OCI-LY3 (cell line): ENCODE results near the gene ADGRB3.
A peak's percentile ranks its signal among the peaks of the same experiment; 100 is the strongest.
"Not testable (repeated sequence)": the region's sequence is repeated elsewhere in the genome, so short reads cannot be mapped to it uniquely, and the experiment has no call there.

Source experiments
- H2AFZ ChIP-seq: fragments of 200-600, 300-600 bp; shearing (Covaris generic); 2 replicates; pipeline ENCODE4 v1.6.0; 2014; ENCODE audit warnings: antibody characterized with exemption, low read depth, low read length
- H3K27ac ChIP-seq: fragments of 200-600, 300-600 bp; sonication (generic); 2 replicates; pipeline ENCODE4 v1.5.1; 2014; ENCODE audit warnings: mild to moderate bottlenecking, low read length, moderate library complexity, mixed read lengths
- H3K27me3 ChIP-seq: fragments of 200-600, 300-600 bp; sonication (generic); 2 replicates; pipeline ENCODE4 v1.6.1; 2014; ENCODE audit warnings: low read depth, low read length, mixed read lengths
- H3K36me3 ChIP-seq: fragments of 200-600, 300-600 bp; sonication (generic); replicated peaks from 2 replicates; pipeline ENCODE3; 2014; ENCODE audit warnings: low read depth, low read length, mixed read lengths
- H3K4me1 ChIP-seq: fragments of 300-600, 200-600 bp; sonication (generic); 2 replicates; pipeline ENCODE4 v1.6.1; 2014; ENCODE audit warnings: low read length, mixed read lengths
- H3K4me2 ChIP-seq: fragments of 200-600, 300-600 bp; sonication (generic); 2 replicates; pipeline ENCODE4 v1.6.1; 2014; ENCODE audit warnings: low read length, mixed read lengths
- H3K4me3 ChIP-seq: fragments of 300-600, 200-600 bp; sonication (generic); 2 replicates; pipeline ENCODE4 v1.5.1; 2014; ENCODE audit warnings: antibody characterized with exemption, mild to moderate bottlenecking, low read length, moderate library complexity
- H3K79me2 ChIP-seq: fragments of 300-600, 200-600 bp; shearing (Covaris generic); 2 replicates; pipeline ENCODE4 v1.6.1; 2014; ENCODE audit warnings: mild to moderate bottlenecking, low read length, mixed read lengths
- H3K9ac ChIP-seq: fragments of 300-600, 200-600 bp; shearing (Covaris generic); 2 replicates; pipeline ENCODE4 v1.6.0; 2014; ENCODE audit warnings: mild to moderate bottlenecking, low read length, moderate library complexity
- H3K9me3 ChIP-seq: fragments of 200-600, 300-600 bp; shearing (Covaris generic); 2 replicates; pipeline ENCODE4 v1.6.1; 2014; ENCODE audit warnings: low read length, mixed read lengths; ENCODE audit not compliant: insufficient read depth
- H4K20me1 ChIP-seq: fragments of 200-600, 300-600 bp; sonication (generic); 2 replicates; pipeline ENCODE4 v1.6.1; 2016; ENCODE audit warnings: low read length, mixed read lengths; ENCODE audit not compliant: insufficient read depth
- EZH2phosphoT487 ChIP-seq: fragments of 200-600 bp; shearing (Covaris generic); IDR thresholded peaks from 2 replicates; pipeline ENCODE4 v1.6.1; 2018; ENCODE audit warnings: antibody characterized with exemption, mixed run types, low read depth
- TF ChIP-seq, protein P1 (sequence below): fragments of 200-600, 300-600 bp; sonication (generic); IDR thresholded peaks from 2 replicates; pipeline ENCODE4 v1.5.1; 2014; ENCODE audit warnings: antibody characterized with exemption, low read length, low read depth

The ADGRB3 gene

DNA sequence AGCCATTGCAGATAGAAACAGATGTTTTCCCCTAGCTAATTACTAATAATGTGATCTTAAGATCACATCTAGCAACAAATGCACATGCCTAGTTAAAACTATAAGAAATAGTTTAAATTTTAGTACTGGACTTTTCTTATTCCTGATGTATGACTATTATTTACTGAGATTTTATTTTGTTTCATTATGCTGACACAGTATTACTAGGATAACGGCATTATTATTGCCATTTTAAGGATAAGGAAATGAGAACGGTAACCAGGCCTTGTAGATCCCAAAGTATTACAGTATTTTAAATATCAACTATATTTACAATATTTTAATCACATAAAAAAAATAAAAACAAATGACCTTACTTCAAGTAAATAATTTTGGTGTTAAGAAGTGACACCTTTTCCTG, 240.3 kb downstream of the ADGRB3 start:
- Histone ChIP-seq H3K4me2 (no peak overlapping the region), H4K20me1 (no peaks in the 10 kb centered on the region), H3K27me3 (no peaks in the 10 kb centered on the region), H3K36me3 (no peaks in the 10 kb centered on the region), H3K9me3 (no peaks in the 10 kb centered on the region), H3K4me1 (peaks cover 12% of the 10 kb centered on the region), H3K79me2 (no peaks in the 10 kb centered on the region), H3K4me3 (no peak overlapping the region), H3K9ac (no peak overlapping the region), H2AFZ (no peak overlapping the region), H3K27ac (no peak overlapping the region)
- TF ChIP-seq, protein P1, sequence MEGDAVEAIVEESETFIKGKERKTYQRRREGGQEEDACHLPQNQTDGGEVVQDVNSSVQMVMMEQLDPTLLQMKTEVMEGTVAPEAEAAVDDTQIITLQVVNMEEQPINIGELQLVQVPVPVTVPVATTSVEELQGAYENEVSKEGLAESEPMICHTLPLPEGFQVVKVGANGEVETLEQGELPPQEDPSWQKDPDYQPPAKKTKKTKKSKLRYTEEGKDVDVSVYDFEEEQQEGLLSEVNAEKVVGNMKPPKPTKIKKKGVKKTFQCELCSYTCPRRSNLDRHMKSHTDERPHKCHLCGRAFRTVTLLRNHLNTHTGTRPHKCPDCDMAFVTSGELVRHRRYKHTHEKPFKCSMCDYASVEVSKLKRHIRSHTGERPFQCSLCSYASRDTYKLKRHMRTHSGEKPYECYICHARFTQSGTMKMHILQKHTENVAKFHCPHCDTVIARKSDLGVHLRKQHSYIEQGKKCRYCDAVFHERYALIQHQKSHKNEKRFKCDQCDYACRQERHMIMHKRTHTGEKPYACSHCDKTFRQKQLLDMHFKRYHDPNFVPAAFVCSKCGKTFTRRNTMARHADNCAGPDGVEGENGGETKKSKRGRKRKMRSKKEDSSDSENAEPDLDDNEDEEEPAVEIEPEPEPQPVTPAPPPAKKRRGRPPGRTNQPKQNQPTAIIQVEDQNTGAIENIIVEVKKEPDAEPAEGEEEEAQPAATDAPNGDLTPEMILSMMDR, result no peak
- no peak for TF ChIP-seq EZH2phosphoT487

DNA sequence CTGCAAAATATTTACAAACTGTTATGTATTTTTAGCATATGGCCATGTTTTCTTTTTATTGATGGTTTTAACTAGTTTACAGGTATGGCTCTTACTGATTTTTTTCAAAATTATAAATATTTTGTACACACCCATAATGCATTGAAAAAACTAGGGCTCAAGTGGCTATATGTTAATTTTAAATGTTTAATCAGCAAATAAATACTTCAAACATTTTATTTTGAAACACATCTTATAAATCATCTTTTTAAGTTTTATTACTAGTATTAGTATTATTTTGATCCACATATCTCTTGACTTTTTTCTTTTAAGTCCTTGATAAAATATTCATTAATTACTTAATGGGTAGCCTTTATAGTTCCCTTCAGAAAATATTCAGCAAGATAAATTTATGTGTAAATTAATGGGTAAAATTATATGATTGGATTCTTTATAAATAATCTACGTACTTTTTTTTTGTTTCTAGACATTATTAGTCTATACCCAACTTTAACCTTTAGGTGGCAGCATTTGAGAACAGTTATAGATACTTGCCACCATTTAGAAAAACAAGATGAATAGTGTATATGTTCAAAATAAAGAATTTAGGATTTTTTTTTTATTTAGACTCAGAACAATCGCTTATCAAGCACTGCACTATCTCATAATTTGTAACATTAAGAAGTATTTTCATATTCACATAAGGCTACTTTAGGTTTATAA, 241.9 kb downstream of the ADGRB3 start:
- H3K4me3 ChIP-seq, result no peak overlapping the region
- peaks cover 12% of the 10 kb centered on the region for H3K4me1 ChIP-seq
- H3K79me2 ChIP-seq, result no peaks in the 10 kb centered on the region
- H3K27me3 ChIP-seq, result no peaks in the 10 kb centered on the region
- peak overlapping the region; percentile 37; the same call in 1 of the 2 replicates for H3K4me2 ChIP-seq
- H3K9me3 ChIP-seq, result no peaks in the 10 kb centered on the region
- H3K9ac ChIP-seq, result no peak overlapping the region
- no peak overlapping the region for H2AFZ ChIP-seq
- no peaks in the 10 kb centered on the region for H4K20me1 ChIP-seq
- no peaks in the 10 kb centered on the region for H3K36me3 ChIP-seq
- no peak overlapping the region for H3K27ac ChIP-seq
- TF ChIP-seq, protein P1, result peak; percentile 80
- TF ChIP-seq EZH2phosphoT487, result no peak

DNA sequence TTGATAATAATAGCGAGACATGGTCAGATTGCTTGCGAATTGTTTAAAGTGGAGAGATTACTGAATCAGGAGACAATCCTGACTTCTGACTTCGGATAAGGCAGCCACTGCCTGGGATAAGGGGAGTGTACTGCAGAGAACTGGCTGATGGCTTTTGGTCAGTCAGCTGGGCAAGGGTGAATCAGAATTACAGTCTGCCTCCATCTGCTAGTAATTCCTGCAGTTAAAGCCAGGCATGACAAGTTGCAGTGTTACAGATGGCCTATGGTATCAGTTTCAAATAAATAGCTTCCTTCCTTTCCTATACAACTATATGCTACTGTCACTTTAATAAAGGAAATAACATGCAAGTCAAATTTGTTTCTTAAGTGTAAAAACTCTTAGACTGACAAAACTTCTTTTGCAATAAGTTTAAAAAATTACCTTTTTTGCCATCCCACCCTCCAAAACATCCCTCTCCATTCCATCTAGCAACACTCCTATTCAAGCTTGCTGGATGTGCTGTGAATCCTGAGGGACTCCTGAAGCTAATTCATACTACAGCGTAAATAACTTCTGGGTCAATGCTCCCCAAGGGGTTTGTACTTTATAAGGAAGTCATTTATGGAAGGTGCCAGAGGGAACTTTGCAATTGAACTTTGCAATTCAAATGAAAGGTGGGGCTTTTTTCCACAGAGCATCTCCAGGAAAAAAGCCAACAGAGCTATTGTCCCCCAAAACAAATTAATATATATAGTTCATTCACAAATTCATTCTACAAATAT, 245.2 kb downstream of the ADGRB3 start:
- no peaks in the 10 kb centered on the region for H4K20me1 ChIP-seq
- no peak overlapping the region for H3K4me3 ChIP-seq
- peaks cover 12% of the 10 kb centered on the region for H3K4me1 ChIP-seq
- TF ChIP-seq, protein P1, result no peak
- no peak for TF ChIP-seq EZH2phosphoT487
- no peaks in the 10 kb centered on the region for H3K9me3 ChIP-seq
- no peaks in the 10 kb centered on the region for H3K36me3 ChIP-seq
- H3K4me2 ChIP-seq, result no peak overlapping the region
- no peaks in the 10 kb centered on the region for H3K79me2 ChIP-seq
- no peaks in the 10 kb centered on the region for H3K27me3 ChIP-seq
- no peak overlapping the region for H3K9ac ChIP-seq
- H3K27ac ChIP-seq, result no peak overlapping the region
- H2AFZ ChIP-seq, result no peak overlapping the region

DNA sequence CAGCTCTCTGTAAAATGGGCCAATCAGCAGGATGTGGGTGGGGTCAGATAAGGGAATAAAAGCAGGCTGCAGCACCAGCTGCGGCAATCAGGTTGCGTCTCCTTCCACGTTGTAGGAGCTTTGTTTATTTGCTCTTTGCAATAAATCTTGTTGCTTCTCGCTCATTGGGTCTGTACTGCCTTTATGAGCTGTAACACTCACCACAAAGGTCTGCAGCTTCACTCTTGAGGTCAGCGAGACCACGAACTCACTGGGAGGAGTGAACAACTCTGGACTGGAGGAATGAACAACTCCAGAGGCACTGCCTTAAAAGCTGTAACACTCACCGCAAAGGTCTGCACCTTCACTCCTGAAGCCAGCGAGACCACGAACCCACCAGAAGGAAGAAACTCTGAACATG, 248.2 kb downstream of the ADGRB3 start:
- not testable (repeated sequence) for H3K27me3 ChIP-seq, H3K9ac ChIP-seq, H3K4me1 ChIP-seq, H3K4me2 ChIP-seq, H3K4me3 ChIP-seq, H3K27ac ChIP-seq, H3K9me3 ChIP-seq, H3K36me3 ChIP-seq, H2AFZ ChIP-seq, H4K20me1 ChIP-seq, H3K79me2 ChIP-seq
